ENCODE measurements around the gene AGAP5.

The AGAP5 gene

DNA sequence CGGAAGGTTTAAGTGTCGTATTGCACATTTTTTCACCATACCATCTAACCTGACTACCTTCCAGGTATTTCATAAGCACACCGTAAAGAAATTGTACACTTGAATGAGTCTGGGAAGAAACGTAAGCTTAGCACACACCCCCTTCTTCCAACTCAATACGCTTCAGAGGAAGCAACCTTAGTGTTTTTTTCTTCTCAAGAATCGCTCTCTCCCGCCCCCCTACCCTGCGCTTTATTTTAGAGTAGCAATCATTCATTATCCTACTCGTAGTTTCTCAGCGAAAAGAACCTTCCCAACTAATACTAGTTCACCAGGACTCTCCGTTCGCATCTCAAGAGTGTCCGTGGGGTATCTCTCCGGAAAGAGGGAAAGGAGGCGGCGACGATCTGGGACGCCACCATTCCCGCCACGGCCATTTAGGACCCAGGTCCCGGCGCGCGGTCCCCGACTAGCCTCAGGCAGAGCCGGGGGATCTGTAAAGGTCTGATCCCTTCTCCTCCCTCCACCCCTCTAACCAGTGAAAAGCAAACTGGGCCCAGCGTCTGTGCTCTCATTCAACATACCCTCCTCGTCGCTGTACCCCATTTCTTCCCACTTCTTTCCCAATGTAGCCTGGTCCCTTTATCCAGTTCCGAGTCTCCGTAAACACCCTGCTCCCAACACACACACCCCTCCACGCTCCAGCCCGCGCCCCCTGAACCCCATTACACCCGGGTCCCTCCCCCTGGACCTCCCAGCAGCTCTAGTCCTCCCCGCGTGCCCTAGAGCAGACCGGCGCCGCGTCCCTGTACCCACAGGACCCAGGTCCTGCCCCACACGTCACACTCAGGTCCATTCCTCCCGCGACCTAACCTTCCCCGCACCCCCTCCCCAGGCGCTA lies 72.7 kb downstream of the AGAP5 start:
- DNase-seq, result no peak

Data from NCI-H1092 (cell line).